CD4-positive, alpha-beta T cell treated with Interleukin-17A for 1 hour (primary cell): Measurements from ENCODE around the gene ADGRG6.
A peak's percentile ranks its signal among the peaks of the same experiment; 100 is the strongest.
"Not testable (repeated sequence)": the region's sequence is repeated elsewhere in the genome, so short reads cannot be mapped to it uniquely, and the experiment has no call there.

ENCODE experiments used
- DNase-seq: peaks from one replicate; pipeline ENCODE4 v3.0.0-alpha.2; 2020

The ADGRG6 gene

DNA sequence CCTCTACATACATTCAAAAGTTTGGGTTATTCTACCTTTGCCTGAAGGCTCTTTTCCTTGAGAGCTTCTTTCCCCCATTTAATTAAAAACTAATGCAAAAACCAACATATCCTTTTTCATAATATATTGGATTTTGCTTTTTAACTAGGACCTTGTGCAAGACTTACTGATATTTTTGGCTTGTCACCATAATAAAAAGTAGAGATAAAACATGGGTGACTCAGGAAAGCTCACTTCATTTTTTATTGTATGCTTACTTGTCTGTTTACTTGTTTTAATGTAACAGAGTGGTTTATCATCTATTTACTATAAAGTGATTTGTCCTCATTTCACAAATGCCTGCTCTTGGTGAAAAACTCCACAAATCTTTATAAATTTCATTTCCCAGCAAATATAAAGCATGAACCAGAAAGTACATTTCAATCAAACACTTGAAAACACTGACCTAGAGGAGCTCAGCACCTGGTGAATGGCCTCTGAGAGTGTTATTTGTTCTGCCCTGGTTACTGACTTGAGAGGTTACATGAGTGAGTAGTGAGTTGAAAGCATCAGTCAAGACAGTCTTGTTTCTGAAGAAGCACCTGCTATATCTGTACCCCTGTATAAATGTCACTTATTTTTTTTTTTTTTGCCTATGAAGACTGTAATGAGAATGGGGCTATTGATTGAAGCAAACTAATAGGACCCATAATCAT is 20.8 kb downstream of the ADGRG6 start:
- no peak for DNase-seq

DNA sequence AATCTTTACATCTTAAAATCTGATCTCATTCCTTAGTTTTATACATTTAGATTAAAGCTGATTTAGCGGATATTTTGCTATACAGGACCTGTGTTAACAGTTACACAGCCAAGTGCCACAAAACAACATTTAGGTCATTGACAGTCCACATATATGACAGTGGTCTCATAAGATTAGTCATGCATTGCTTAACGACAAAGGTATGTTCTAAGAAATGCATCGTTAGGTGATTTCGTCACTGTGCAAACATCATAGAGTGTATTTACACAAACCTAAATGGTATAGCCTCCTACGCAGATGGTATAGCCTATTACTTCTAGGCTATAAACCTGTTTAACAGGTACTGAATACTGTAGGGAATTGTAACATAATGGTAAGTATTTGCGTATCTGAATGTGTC is 21.6 kb downstream of the ADGRG6 start:
- DNase-seq, result no peak

DNA sequence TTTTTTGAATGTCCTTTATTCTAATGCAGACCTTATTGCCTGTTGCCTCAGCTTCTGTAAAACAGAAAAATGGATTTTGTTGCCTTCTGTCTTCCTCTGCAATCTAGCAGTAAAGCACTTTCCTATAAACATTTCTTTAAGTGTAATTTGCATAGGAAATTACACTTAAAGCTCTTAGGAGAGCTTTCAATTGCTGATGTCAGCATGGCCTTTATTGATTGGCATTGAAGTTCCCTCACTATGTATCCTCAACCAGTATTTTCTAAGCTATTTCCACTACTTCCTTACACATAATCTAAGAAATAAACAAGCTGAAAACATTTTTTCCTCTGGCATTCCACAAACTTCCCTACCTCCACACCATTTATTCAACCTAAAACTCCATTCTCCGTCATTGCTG is 22.3 kb downstream of the ADGRG6 start:
- no peak for DNase-seq

DNA sequence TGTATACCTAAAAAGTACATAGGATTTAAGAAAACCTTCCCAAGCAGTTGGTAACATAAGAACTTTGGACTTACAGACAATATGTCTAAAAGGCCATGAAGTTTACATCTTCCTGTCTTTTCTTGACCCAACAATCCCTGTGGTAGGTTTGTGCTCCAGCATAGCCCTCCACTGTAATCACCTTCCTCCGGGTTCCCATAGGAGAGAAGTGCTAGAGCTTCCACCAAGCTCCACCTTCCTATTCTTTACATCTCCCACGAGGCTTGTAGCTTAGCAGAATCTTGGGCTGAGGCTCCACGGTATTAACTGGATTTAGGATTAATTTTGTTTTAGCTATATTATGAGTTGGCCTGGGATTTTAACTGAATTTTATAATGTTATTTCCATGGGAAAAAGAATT is 23.3 kb downstream of the ADGRG6 start:
- no peak for DNase-seq

GRCh38 chr6:142326540-142326939 is 24.7 kb downstream of the ADGRG6 start:
- no peak for DNase-seq

DNA sequence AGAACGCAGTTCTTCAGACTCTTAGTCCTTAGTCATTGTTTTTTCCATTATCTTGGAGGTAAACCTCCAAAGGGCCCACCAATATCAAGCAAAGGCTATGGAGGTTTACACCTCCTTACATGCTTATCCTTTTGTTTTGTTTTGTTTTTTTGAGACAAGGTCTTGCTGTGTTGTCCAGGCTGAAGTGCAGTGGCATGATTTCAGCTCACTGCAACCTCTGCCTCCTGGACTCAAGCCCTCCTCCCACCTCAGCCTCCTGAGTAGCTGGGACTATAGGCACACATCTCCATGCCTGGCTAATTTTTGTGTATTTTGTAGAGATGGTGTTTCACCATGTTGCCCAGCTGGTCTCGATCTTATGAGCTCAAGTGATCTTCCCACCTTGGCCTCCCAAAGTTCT is 26.3 kb downstream of the ADGRG6 start:
- DNase-seq, result no peak

GRCh38 chr6:142329486-142330113 is 27.8 kb downstream of the ADGRG6 start:
- DNase-seq, result no peak

DNA sequence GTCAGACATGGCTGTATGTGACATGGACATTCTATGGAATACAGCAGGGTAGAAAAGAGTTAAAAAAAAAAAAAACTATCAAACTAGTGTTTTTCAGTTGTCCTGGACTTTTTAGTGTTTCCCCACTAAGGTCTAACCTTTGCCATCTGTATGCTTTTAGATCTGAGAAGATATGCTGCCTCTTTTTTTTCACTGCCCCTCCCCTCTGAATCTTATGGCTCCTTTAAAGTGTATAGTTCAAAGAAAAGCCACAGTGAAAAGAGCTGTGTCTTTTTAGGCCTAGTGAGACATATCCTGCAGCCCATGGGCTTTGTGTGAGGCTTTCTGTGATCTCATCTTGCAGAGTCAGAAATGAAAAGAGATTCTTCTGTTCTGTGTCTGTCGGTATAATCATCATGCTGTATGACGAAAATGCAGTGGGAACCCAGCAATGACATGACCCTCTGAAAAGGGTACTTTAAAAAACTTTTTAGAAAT is 29.3 kb downstream of the ADGRG6 start:
- DNase-seq, result peak; percentile 33

DNA sequence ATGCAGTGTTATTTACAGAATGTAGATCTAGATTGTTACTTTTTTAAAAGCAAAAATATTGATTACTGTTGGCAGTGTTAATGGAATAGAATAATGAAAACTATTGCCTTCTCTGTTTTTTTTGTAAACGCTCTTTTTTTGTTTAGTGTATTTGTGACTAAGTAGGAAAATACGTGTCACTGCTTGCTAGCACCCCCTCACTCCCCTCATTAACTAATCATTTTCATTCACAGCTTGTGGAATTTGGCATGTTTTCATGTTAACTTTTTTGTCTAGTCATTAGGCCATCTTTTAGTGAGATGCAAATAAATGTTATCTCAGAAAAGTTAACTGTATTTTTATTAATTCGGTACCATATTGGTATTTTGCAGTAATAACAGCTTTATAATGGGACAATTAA is 29.8 kb downstream of the ADGRG6 start:
- DNase-seq, result no peak

DNA sequence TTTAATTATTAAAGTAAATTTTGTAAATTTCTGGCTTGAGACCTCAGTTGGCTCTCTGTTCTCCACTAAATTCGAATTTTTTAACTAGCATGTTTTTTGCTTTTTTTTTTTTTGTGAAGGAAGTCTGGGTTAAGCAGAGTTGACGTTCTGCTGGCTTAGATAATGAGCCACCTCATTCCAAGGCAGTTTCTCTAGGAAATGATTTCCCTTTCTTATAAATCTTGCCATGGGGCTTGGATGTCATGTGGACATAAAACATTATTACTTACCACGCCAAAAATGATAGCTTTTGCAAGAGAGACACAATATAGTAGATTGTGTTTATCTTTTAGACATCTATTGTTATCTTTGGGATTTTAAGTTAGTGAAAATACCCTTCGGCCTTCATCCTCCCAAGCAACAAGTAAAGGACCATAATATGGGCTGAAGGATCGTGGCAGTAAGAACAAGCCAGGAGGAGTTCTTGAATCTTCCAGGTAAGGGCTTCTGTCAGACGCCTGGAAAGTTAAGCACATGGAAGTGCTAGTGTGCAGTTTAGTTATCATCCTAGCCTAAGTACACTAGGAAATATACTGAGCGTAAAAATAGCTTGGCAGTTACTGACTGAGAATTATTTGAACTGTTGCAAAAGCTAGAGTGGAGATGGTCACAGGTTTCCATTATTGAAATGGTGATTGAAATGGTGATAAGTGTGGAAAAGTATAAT is 30.7 kb downstream of the ADGRG6 start:
- DNase-seq, result no peak

- DNase-seq, result no peak
These were observed 31.6 kb downstream of the ADGRG6 start for GRCh38 chr6:142333431-142333830.

DNA sequence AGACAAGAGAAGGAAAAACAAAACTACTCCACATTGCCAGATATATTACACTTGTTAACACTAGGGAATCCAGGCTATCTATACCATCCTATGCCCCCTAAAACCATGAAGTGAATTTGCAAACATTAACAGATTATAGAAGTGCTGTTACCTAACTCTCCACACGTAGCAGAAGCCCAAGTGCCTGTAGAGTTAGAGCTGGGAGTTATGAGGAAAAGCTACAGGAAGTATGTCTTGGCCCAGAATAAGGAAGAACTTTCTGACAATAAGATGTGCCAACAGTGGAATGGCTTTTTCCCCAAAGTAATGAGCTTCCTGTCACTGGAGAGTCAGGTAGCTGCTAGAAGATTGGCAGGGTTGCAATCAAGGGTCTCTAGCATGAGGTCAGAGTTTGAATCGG is 32.5 kb downstream of the ADGRG6 start:
- no peak for DNase-seq

DNA sequence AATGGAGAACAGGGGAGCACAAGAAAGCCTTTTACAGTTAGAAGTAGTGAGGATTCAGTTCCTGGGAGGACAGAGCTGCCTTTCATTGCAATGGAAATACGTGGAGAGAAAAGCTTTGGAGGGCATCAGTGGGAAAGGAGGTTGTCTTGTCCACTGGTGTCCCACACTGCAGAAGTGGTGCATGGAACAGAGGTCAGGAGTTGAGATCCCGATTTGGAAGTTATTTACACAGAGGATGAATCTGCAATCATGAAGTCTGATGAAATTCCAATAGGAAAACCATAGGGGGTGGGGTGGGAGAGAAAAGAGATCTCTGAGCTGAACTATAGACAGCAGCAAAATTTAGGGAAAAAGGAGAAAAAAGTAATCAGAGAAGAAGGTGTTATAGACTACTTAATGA is 33.6 kb downstream of the ADGRG6 start:
- no peak for DNase-seq

- no peak for DNase-seq
These were observed 34.4 kb downstream of the ADGRG6 start for GRCh38 chr6:142336183-142336582.

DNA sequence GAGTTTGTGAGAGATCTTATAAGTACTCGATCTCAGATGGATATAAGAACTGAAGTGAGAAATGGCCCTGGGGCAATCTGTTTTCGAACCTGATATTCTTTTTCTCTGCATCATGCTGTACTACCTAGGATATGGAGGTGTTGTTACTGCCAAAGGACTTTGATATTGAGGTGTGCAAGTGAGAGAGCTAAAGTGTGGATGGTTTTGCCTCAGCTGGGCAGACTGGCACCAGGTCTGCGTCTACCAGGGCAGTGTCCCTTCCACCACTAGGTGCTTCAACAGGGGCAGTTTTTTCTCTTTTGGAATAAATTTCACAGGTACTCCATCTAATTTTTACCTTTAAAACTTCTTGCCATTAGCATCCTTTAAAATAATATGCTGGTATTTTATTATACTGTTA is 35.0 kb downstream of the ADGRG6 start:
- no peak for DNase-seq

GRCh38 chr6:142339113-142339512 is 37.3 kb downstream of the ADGRG6 start:
- DNase-seq, result no peak

DNA sequence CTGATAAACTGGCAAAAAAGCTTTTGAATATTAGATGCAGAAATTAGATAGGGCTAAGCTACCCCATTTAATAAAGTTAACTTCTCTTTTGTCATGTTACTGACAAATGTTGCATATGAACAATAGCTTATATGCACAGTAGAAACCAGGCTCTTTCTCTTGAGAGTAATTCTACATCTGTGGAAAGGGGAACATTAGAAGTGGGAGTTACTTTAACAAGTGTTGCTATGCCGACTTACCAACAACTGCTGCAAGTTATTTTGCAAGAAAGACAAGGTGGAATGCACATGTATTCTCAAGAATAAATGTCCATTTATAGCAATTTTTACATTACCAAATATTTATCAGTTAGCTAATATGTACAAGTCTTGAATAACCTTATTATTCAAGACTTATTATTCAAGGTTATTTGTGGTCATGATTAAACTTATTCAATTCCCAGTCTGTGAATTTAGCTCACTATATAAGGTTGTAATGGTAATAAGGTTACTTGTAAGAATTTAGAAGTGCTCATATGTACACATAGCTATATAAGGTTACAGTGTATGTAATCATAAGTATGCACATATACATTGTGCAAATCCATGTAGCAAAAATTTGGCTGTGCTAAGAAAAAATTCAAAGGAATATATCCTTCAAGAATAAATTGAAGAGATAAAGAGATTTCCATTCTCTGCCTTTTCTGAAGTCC is 38.3 kb downstream of the ADGRG6 start:
- no peak for DNase-seq

- DNase-seq, result no peak
These were observed 40.1 kb downstream of the ADGRG6 start for GRCh38 chr6:142341855-142342330.

DNA sequence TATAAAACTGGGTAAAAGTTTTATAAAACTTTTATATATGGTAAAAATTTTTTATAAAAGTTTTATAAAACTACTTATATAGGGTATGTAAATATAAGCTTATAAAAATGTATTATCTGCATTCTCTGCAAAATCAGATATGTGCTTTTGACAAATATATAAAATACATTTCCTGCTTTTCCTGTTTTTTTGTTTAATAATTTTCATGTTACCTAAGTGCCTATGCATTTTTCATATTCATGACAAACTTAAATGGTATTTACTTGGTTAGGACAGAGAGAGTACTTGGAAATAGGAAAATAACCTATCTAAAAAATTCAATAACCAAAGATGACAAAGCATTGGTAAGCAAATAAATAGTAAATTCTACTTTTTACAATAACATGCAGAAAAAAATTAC is 41.2 kb downstream of the ADGRG6 start:
- no peak for DNase-seq

- no peak for DNase-seq
These were observed 42.1 kb downstream of the ADGRG6 start for GRCh38 chr6:142343938-142344337.

DNA sequence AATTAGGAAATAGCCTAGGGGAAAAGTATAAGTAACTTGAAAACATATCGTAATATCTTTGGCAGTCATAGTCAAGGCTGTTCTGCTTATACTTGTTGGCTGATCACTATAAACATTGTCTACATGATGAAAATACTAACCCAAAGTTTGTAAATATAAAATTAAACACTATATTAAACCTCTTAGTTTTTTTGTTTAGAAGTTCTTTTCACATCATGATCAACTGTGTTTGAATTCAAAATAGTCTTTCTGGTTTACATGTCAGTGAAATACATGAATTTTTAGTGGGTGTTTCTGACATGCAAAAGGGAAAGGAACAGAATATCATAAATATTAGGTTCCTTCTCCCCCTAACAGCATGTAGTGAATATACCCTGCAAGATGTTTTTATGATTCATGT is 43.5 kb downstream of the ADGRG6 start:
- no peak for DNase-seq

GRCh38 chr6:142346166-142346565 is 44.4 kb downstream of the ADGRG6 start:
- not testable (repeated sequence) for DNase-seq

DNA sequence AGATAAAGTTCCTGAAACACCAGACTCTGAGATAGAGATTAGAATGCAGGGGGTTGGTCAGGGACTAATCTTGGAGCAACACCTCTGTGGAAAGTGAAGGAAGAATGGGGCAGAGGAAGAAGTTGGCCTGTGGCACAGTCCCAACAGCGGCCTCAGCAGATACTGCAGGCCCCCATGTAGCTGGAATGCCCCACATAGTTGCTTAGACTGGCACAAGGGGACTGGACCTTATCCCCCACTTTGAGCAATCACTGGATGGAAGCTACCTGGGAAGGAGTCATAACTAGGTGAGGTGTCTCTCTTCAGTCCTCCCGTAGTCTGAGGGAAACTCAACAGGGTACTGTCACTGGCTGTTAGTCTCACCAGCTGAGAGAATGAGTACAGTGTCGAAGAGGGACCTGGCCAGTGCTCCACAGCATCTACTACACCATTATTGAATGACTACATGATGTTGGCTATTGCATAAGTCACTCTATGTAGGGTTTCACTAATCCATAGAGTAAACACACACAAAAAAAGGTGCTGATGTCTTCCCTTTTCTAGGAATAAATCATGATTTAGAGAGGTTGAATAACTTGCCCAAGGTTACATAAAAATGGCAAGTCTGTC is 47.5 kb downstream of the ADGRG6 start:
- no peak for DNase-seq
